GM11168 (cell line): Measurements from ENCODE around the gene CARMIL1.

Experiments
- in situ Hi-C: fragments of 300-500 bp; cut with MboI; formaldehyde crosslinking; loops from one replicate; pipeline ENCODE4 v1.12.0; 2022; ENCODE audit warnings: low sequenced_read_pairs; ENCODE audit not compliant: unreplicated experiment

The CARMIL1 gene

GRCh38 chr6:25489399-25489798 is 210.2 kb downstream of the CARMIL1 start:
- in situ Hi-C loops = no loop called here

GRCh38 chr6:25490018-25490801 is 211.0 kb downstream of the CARMIL1 start:
- in situ Hi-C loops = loop anchor here (10.0 kb wide), 1 partner anchor 215 kb away; the partner anchor contains the start of gene CARMIL1

DNA sequence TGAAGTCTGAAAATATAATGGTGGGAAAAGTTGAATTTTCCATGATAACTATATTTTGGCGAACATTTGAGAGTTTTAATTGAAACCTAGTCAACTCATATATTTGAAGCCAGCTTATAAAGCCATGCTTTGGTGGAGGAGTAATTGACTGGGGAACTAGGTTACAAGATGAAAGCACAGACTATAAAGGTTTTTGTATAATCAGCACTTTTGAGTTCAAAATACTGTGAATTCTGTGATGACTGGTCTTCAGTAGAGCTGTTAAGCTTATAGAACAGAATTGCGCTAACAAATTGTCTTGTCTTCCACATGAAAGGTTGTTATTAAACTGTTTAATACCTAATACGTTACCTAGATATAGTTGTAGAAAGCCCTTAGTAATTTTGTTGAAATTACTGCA is 213.8 kb downstream of the CARMIL1 start:
- in situ Hi-C loops = loop anchor here (10.0 kb wide), 1 partner anchor 218 kb away; the partner anchor contains the start of gene CARMIL1

GRCh38 chr6:25494469-25494868 is 215.3 kb downstream of the CARMIL1 start:
- in situ Hi-C loops = loop anchor here (10.0 kb wide), 1 partner anchor 220 kb away; the partner anchor contains the start of gene CARMIL1

DNA sequence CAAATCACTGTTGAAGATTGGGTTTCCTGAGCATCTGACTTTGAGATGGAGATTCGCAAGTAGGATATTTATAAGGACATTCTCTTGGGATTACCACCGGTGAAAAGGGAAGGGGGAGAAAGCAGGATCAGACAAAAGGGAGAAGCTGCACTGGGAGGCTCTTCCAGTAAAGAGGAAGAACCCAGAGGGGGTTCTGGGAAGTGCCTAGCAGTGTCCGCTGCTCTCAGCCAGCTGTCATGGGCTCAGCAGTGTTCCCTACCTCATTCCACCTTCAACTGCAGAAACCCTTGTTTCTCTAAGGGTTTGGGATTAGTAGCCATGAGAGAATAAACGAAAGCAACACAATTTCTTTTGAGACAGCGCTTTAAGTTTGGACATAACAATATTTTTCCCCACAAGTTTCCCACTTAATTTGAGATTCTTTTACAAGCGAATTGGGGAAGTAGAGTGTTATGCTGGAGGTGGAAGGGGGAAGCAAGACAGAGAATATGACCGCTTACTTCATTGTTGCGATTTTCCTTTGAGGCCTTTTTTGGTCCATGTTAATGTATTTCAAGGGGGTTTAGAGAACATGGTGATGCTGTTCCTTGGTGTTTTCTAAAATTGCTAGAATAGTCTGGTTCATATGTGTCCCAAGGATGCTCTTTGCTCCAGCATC is 218.3 kb downstream of the CARMIL1 start:
- in situ Hi-C loops = loop anchor here (10.0 kb wide), 1 partner anchor 223 kb away; the partner anchor contains the start of gene CARMIL1

- in situ Hi-C loops = loop anchor here (10.0 kb wide), 1 partner anchor 224 kb away; the partner anchor contains the start of gene CARMIL1
Measured at GRCh38 chr6:25498505-25498904, 219.3 kb downstream of the CARMIL1 start.

- in situ Hi-C loops = loop anchor here (10.0 kb wide), 1 partner anchor 225 kb away; the partner anchor contains the start of gene CARMIL1
Measured at GRCh38 chr6:25499615-25500235, 220.6 kb downstream of the CARMIL1 start.

- in situ Hi-C loops = no loop called here
Measured at GRCh38 chr6:25503686-25504085, 224.5 kb downstream of the CARMIL1 start.

- in situ Hi-C loops = no loop called here
Measured at GRCh38 chr6:25504661-25505060, 225.5 kb downstream of the CARMIL1 start.

- in situ Hi-C loops = no loop called here
Measured at GRCh38 chr6:25506020-25506419, 226.8 kb downstream of the CARMIL1 start.

- in situ Hi-C loops = no loop called here
Measured at GRCh38 chr6:25508051-25508450, 228.9 kb downstream of the CARMIL1 start.

GRCh38 chr6:25511376-25511775 is 232.2 kb downstream of the CARMIL1 start:
- in situ Hi-C loops = no loop called here

DNA sequence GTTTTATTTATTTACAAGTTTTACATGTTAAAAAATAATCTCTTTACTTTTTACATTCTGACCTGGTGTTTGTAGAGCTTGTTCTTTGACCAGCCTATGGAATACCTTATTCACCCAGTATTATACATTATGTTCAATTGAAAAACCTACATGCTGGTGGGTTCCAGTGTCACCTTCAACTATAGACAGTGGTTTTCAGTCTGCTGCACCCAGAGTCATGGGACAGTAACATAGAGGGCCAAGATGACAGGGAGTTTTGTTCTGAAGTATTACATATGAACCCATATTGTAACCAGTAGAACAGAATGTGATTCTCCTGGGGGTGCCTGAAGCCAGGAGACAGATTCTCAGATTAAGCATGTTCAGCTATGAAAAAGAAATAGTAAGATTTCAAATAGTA is 233.4 kb downstream of the CARMIL1 start:
- in situ Hi-C loops = no loop called here

GRCh38 chr6:25519856-25520255 is 240.7 kb downstream of the CARMIL1 start:
- in situ Hi-C loops = no loop called here

DNA sequence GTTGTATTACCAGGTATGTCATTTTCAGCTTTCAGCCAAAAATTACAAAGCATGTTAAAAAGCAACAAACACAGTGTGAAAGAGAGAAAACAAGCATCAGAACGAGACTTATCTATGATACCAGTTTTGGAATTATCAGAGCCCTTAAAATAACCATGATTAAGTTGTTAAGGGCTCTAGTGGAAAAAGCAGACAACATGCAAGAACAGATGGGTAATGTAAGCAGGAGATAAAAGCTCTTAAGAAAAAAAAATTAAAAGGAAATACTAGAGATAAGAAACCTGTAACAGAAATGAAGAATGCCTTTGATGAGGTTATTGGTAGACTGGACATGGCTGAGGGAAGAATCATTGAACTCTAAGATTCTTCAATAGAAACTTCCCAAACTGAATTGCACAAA is 245.4 kb downstream of the CARMIL1 start:
- in situ Hi-C loops = no loop called here

DNA sequence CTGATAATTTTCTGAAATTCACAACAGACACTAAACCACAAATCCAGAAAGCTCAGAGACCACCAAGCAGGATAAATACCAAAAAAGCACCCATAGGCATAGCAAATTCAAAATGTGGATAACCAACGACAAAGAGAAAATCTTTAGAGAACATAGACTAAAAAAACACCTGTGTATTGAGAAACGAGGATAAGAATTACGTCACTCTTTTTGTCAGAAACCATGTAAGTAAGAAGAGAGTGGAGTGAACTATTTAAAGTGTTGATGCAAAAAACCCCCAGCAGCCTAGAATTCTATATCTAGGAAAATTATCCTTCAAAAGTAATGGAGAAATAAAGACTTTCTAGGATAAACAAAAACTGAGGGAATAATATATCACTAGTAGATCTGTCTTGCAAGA is 245.9 kb downstream of the CARMIL1 start:
- in situ Hi-C loops = no loop called here

- in situ Hi-C loops = no loop called here
Measured at GRCh38 chr6:25534942-25535631, 255.9 kb downstream of the CARMIL1 start.

DNA sequence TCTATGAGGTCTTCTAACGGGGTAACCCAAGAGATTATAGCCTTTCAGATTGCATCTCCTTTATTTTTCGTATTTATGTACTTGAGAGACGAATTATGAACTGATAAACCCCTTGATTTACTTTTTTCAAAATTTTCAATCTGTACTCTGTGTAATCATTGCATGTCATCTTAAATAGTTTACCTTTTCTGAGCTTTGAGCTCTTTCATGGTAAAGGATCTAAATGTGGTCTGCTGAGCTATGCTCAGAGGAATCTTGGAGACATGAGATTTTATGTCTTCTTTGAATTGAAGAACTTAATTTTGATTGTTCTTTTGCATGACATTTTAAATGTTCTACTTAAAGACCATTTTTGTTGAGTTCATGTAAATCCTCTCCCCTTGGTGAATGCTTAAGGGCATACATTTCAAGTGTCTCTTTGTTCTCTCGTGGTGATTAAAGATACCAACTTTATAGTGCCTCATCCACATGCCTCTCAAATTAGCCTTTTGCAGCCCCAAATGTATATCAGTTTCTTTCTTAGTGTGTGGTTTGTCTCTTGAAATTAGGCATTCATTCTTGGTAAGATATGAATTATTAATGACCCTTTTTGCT is 256.6 kb downstream of the CARMIL1 start:
- in situ Hi-C loops = no loop called here

- in situ Hi-C loops = no loop called here
Measured at GRCh38 chr6:25536781-25537180, 257.6 kb downstream of the CARMIL1 start.
